HCT116 (cell line): ENCODE results near the gene LZTR1. TPM values are rescaled to one million over a fixed set of nuclear protein-coding genes. Genes with fewer than 3 reads are reported as not detected.

ENCODE experiments used
- ATAC-seq: fragments of 200-7000 bp; cut with Tn5 transposase; 2 replicates; pipeline ENCODE4 v1.9.1; 2020; ENCODE audit warnings: mild to moderate bottlenecking, moderate library complexity
- BruUV-seq: library from RNA; stranded (reverse); fragments of 400-500 nt; replicated peaks from 2 replicates; lab custom pipeline; 2021; lab: Mats Ljungman, UMichigan
- CTCF ChIA-PET: fragments of 300-600 bp; sonication (Branson Sonifier 250); formaldehyde crosslinking; loops from one replicate; lab custom pipeline; 2021; ENCODE audit warnings: antibody characterized with exemption; lab: Charles Lee
- POLR2A ChIA-PET: fragments of 300-600, 350-600 bp; sonication (Branson Sonifier 250); formaldehyde crosslinking; loops from one replicate; lab custom pipeline; 2021; ENCODE audit warnings: antibody characterized with exemption; lab: Charles Lee
- RAD21 ChIA-PET, 2 experiments: fragments of 300-600 bp; sonication (Branson Sonifier 250); formaldehyde crosslinking; loops; one replicate each; lab custom pipeline; 2023; ENCODE audit warnings: low total read pairs in 2 of 2; ENCODE audit not compliant: uncharacterized antibody in 2 of 2, unreplicated experiment in 2 of 2, low non-redundant PET in 1 of 2; lab: Charles Lee
- DNase-seq: peaks from one replicate; pipeline ENCODE4 v3.0.0-alpha.2; 2010; ENCODE audit warnings: low read depth, low spot score
- H2AFZ ChIP-seq: fragments of 200-600 bp; shearing (Covaris generic), sonication (generic); 2 replicates; pipeline ENCODE4 v1.6.1; 2017; ENCODE audit warnings: low read depth, mixed run types, mixed read lengths, antibody characterized with exemption, low read length; ENCODE audit not compliant: poor library complexity, severe bottlenecking
- H3K27ac ChIP-seq: 2 replicates; pipeline ENCODE4 v1.5.1; 2012; ENCODE audit warnings: low read depth, low read length
- H3K27me3 ChIP-seq: fragments of 200-600 bp; sonication (generic); 2 replicates; pipeline ENCODE4 v1.6.1; 2016; ENCODE audit warnings: mixed run types, low read length, mixed read lengths; ENCODE audit not compliant: insufficient read depth
- H3K36me3 ChIP-seq, 2 experiments: fragments of 200-500 bp in 1 of 2; fragments of 200-600 bp in 1 of 2; sonication (Bioruptor generic) in 1 of 2; sonication (generic) in 1 of 2; 2 replicates each; pipeline versions ENCODE4 v1.5.1 to v1.6.1; 2014 to 2016; ENCODE audit warnings: low read length in 2 of 2, inconsistent platforms in 1 of 2, mixed read lengths in 1 of 2, mixed run types in 1 of 2; ENCODE audit not compliant: insufficient read depth in 2 of 2, control insufficient read depth in 1 of 2
- H3K4me1 ChIP-seq, 2 experiments: fragments of 200-600 bp in 1 of 2; sonication (generic) in 1 of 2; 2 replicates each; pipeline versions ENCODE4 v1.5.1 to v1.6.1; 2012 to 2017; ENCODE audit warnings: low read length in 2 of 2, inconsistent platforms in 1 of 2, mild to moderate bottlenecking in 1 of 2, mixed read lengths in 1 of 2, mixed run types in 1 of 2, moderate library complexity in 1 of 2; ENCODE audit not compliant: insufficient read depth in 2 of 2, control insufficient read depth in 1 of 2
- H3K4me2 ChIP-seq: fragments of 200-600 bp; sonication (generic); 2 replicates; pipeline ENCODE4 v1.6.1; 2017; ENCODE audit warnings: mixed run types, low read length, mixed read lengths
- H3K4me3 ChIP-seq, 2 experiments: fragments of 200-600 bp in 1 of 2; sonication (generic) in 1 of 2; replicated peaks in 1 of 2; 2 replicates each; pipeline ENCODE4 v1.5.1; 2011 to 2016; ENCODE audit warnings: low read length in 2 of 2, control low read depth in 1 of 2, low read depth in 1 of 2, mild to moderate bottlenecking in 1 of 2, mixed read lengths in 1 of 2, mixed run types in 1 of 2
- H3K79me2 ChIP-seq: fragments of 200-600 bp; sonication (generic); 2 replicates; pipeline ENCODE4 v1.6.1; 2017; ENCODE audit warnings: mild to moderate bottlenecking, mixed run types, low read length, moderate library complexity, mixed read lengths; ENCODE audit not compliant: insufficient read depth
- H3K9ac ChIP-seq: fragments of 200-600 bp; sonication (generic); 2 replicates; pipeline ENCODE4 v1.6.1; 2016; ENCODE audit warnings: low read length, mixed read lengths
- H3K9me2 ChIP-seq: fragments of 200-600 bp; sonication (generic), shearing (Covaris generic); 2 replicates; pipeline ENCODE4 v1.6.1; 2017; ENCODE audit warnings: mixed run types, mild to moderate bottlenecking, moderate library complexity; ENCODE audit not compliant: insufficient read depth
- H3K9me3 ChIP-seq, 2 experiments: fragments of 200-500 bp in 1 of 2; fragments of 200-600 bp in 1 of 2; sonication (Bioruptor generic) in 1 of 2; sonication (generic) in 1 of 2; 2 replicates each; pipeline ENCODE4 v1.6.1; 2014 to 2017; ENCODE audit warnings: low read length in 2 of 2, mixed read lengths in 2 of 2, inconsistent platforms in 1 of 2, low read depth in 1 of 2, mild to moderate bottlenecking in 1 of 2, mixed run types in 1 of 2, moderate library complexity in 1 of 2; ENCODE audit not compliant: control insufficient read depth in 1 of 2, insufficient read depth in 1 of 2
- H4K20me1 ChIP-seq: fragments of 200-600 bp; sonication (generic), shearing (Covaris generic); 2 replicates; pipeline ENCODE4 v1.6.1; 2017; ENCODE audit warnings: mixed run types, mild to moderate bottlenecking, moderate library complexity; ENCODE audit not compliant: insufficient read depth
- CBX3 ChIP-seq: IDR thresholded peaks from 2 replicates; pipeline ENCODE4 v1.6.1; 2012; ENCODE audit warnings: low read depth
- CEBPB ChIP-seq: IDR thresholded peaks from 2 replicates; pipeline ENCODE4 v1.6.1; 2012; ENCODE audit warnings: low read depth
- ELF1 ChIP-seq: IDR thresholded peaks from 2 replicates; pipeline ENCODE4 v1.6.1; 2012; ENCODE audit warnings: low read depth, borderline replicate concordance
- EZH2 ChIP-seq: fragments of 200-600 bp; sonication (generic); IDR thresholded peaks from 2 replicates; pipeline ENCODE4 v1.6.1; 2017; ENCODE audit warnings: antibody characterized with exemption, mixed run types
- EZH2phosphoT487 ChIP-seq: fragments of 200-600 bp; IDR thresholded peaks from 2 replicates; pipeline ENCODE4 v1.6.1; 2018; ENCODE audit warnings: antibody characterized with exemption, borderline replicate concordance
- FOSL1 ChIP-seq: IDR thresholded peaks from 2 replicates; pipeline ENCODE4 v1.6.1; 2012; ENCODE audit warnings: low read depth
- JUND ChIP-seq: IDR thresholded peaks from 2 replicates; pipeline ENCODE4 v1.6.1; 2012
- MAX ChIP-seq: IDR thresholded peaks from 2 replicates; pipeline ENCODE4 v1.6.1; 2012
- POLR2A ChIP-seq: IDR thresholded peaks from 2 replicates; pipeline ENCODE4 v1.7.0; 2011; ENCODE audit warnings: borderline replicate concordance; ENCODE audit not compliant: insufficient read depth, insufficient read length; ENCODE audit errors: extremely low read depth
- POLR2AphosphoS5 ChIP-seq: IDR thresholded peaks from 2 replicates; pipeline ENCODE4 v1.6.1; 2011; ENCODE audit warnings: mild to moderate bottlenecking, low read depth, low read length, moderate library complexity
- RAD21 ChIP-seq: IDR thresholded peaks from 2 replicates; pipeline ENCODE4 v1.6.1; 2012; ENCODE audit warnings: low read depth, mild to moderate bottlenecking
- SIN3A ChIP-seq: IDR thresholded peaks from 2 replicates; pipeline ENCODE4 v1.6.1; 2012; ENCODE audit warnings: low read depth
- SRF ChIP-seq: IDR thresholded peaks from 2 replicates; pipeline ENCODE4 v1.6.1; 2012; ENCODE audit warnings: low read depth
- TCF7L2 ChIP-seq: IDR thresholded peaks from 2 replicates; pipeline ENCODE4 v1.7.0; 2011; ENCODE audit warnings: borderline replicate concordance, inconsistent platforms; ENCODE audit not compliant: insufficient read depth, insufficient read length; ENCODE audit errors: extremely low read depth
- YY1 ChIP-seq: IDR thresholded peaks from 2 replicates; pipeline ENCODE4 v1.6.1; 2011; ENCODE audit warnings: low read length, low read depth, moderate library complexity, mild to moderate bottlenecking; ENCODE audit not compliant: insufficient replicate concordance; ENCODE audit errors: extremely low read depth
- ZFX ChIP-seq: fragments of 450-650 bp; IDR thresholded peaks from 2 replicates; pipeline ENCODE4 v1.6.1; 2017
- ZNF274 ChIP-seq: fragments of 200-500 bp; sonication (Bioruptor generic); IDR thresholded peaks from 2 replicates; pipeline ENCODE4 v1.6.1; 2014; ENCODE audit warnings: mild to moderate bottlenecking, low read depth, low read length, inconsistent platforms
- intact Hi-C: fragments of 100-400 bp; cut with micrococcal nuclease; formaldehyde crosslinking; loops from 2 replicates; pipeline ENCODE4 v1.10.0; 2022
- total RNA-seq: library from RNA; stranded (reverse); gene quantifications from one replicate; pipeline ENCODE4 v1.2.1, GENCODE V29; 2021; ENCODE audit not compliant: unreplicated experiment
- TF ChIP-seq, protein P1 (sequence below): IDR thresholded peaks from 2 replicates; pipeline ENCODE4 v1.6.1; 2012; ENCODE audit warnings: low read depth
- TF ChIP-seq, protein P2 (sequence below): IDR thresholded peaks from 2 replicates; pipeline ENCODE4 v1.6.1; 2012

LZTR1 gene
- total RNA-seq, 1 experiment from 2014 or later, result 56.5 TPM

DNA sequence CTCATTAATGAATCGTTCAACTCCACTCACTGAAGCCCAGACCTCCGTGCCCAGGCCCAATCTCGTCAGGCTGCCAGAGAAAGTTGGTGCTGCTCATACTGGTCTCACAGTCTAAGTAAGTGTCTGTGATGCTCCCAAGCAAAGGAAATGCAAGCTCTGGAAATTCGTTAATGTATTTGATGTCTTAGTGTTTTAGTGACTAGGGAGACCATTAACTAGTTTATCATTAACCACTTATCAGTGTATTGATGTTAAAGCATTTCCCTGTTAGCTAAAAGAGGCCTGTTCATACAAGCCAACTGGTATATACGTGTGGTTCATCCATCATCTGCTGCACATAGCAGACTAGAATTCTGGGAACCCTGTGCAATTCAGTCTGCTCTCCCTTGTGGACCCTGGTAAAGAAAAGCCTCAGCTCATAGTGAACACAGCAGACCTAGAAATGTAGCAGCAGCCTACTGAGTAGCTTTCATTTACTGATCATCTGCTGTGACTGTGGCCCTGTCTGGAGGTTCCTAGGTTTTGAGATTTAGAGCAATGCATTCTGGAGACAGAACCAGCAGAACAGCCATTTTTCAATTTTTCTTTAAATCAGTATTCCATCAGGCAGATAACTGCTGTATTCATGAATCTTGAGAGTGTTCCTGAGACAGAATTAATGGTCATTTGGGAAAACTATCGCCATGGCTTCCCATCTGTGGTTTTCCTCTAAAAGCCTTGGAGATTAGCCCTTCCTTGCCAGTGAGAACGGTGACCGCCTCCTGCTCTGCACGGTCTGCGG, 30.8 kb upstream of the LZTR1 start:
- H3K27ac ChIP-seq, result no peak overlapping the region
- CTCF ChIA-PET, result interaction anchor here (1.0 kb wide), 1 partner anchor 147 kb away, joined by 3 read pairs; no protein-coding TSS in a partner anchor
- BruUV-seq, result TSS peak; percentile 35

DNA sequence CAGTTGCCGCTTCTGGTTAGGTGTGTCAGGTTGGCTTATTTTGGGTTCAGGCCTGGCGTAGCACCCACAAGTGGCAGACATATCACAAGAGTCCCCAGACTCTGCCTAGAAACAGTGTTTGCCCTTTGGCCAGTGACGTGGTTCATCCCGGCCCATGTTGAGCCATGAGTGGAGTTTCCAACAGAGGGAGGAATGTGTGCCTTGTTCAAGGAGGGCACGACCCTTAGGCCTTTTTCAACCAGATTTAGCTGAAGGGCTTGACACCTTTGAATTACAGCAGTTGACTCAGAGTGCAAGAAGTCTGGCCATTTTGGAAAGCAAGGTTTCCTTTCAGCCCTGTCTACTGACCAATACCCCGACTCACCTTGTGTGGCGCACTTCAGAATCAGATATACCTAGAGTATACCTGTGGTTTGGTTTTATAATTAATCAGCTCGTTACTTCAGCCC, 30.1 kb upstream of the LZTR1 start:
- Histone ChIP-seq H2AFZ (no peak overlapping the region), H3K27ac (no peak overlapping the region), H3K4me1 (peaks cover 7 to 29% of the 10 kb centered on the region in 2 experiments), H3K4me3 (no peak overlapping the region), H3K27me3 (no peaks in the 10 kb centered on the region), H4K20me1 (peaks cover 12% of the 10 kb centered on the region; the same call in 1 of the 2 replicates), H3K4me2 (no peak overlapping the region), H3K36me3 (peaks cover 25 to 43% of the 10 kb centered on the region in 2 experiments; a peak in 3 of 4 replicates), H3K9me2 (no peaks in the 10 kb centered on the region), H3K79me2 (peaks cover 76% of the 10 kb centered on the region), H3K9ac (no peak overlapping the region), H3K9me3 (no peaks in the 10 kb centered on the region)
- intact Hi-C loops, result no loop called here
- RAD21 ChIA-PET, result no interaction called here
- no TSS peak for BruUV-seq
- DNase-seq, result no peak
- ATAC-seq, result no peak
- CTCF ChIA-PET, result no interaction called here
- POLR2A ChIA-PET, result no interaction called here
- TF ChIP-seq ZFX, result no peak
- no peak for TF ChIP-seq CBX3
- no peak for TF ChIP-seq SRF
- no peak for TF ChIP-seq MAX
- TF ChIP-seq, protein P1, sequence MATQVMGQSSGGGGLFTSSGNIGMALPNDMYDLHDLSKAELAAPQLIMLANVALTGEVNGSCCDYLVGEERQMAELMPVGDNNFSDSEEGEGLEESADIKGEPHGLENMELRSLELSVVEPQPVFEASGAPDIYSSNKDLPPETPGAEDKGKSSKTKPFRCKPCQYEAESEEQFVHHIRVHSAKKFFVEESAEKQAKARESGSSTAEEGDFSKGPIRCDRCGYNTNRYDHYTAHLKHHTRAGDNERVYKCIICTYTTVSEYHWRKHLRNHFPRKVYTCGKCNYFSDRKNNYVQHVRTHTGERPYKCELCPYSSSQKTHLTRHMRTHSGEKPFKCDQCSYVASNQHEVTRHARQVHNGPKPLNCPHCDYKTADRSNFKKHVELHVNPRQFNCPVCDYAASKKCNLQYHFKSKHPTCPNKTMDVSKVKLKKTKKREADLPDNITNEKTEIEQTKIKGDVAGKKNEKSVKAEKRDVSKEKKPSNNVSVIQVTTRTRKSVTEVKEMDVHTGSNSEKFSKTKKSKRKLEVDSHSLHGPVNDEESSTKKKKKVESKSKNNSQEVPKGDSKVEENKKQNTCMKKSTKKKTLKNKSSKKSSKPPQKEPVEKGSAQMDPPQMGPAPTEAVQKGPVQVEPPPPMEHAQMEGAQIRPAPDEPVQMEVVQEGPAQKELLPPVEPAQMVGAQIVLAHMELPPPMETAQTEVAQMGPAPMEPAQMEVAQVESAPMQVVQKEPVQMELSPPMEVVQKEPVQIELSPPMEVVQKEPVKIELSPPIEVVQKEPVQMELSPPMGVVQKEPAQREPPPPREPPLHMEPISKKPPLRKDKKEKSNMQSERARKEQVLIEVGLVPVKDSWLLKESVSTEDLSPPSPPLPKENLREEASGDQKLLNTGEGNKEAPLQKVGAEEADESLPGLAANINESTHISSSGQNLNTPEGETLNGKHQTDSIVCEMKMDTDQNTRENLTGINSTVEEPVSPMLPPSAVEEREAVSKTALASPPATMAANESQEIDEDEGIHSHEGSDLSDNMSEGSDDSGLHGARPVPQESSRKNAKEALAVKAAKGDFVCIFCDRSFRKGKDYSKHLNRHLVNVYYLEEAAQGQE, result no peak
- no peak for TF ChIP-seq JUND
- no peak for TF ChIP-seq YY1
- no peak for TF ChIP-seq FOSL1
- TF ChIP-seq ZNF274, result no peak
- no peak for TF ChIP-seq EZH2phosphoT487

More for the DNA sequence above, 30.8 kb upstream of the LZTR1 start:
- H3K36me3 ChIP-seq, result peaks cover 25 to 43% of the 10 kb centered on the region in 2 experiments; a peak in 3 of 4 replicates
- TF ChIP-seq MAX (no peak), JUND (no peak), SIN3A (no peak), EZH2phosphoT487 (no peak), POLR2A (no peak), POLR2AphosphoS5 (no peak), ELF1 (no peak), CEBPB (no peak), EZH2 (no peak), RAD21 (no peak), TCF7L2 (no peak)
- TF ChIP-seq, protein P2, sequence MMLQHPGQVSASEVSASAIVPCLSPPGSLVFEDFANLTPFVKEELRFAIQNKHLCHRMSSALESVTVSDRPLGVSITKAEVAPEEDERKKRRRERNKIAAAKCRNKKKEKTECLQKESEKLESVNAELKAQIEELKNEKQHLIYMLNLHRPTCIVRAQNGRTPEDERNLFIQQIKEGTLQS, result no peak
- TF ChIP-seq, all 23 proteins: peak for 0
- H3K79me2 ChIP-seq, result peaks cover 82% of the 10 kb centered on the region
- intact Hi-C loops, result no loop called here
- no peak for ATAC-seq
- H2AFZ ChIP-seq, result no peak overlapping the region
- no peak overlapping the region for H3K4me3 ChIP-seq
- POLR2A ChIA-PET, result no interaction called here
- H3K9me3 ChIP-seq, result no peaks in the 10 kb centered on the region
- H3K9ac ChIP-seq, result no peak overlapping the region
- H4K20me1 ChIP-seq, result peaks cover 16% of the 10 kb centered on the region; the same call in 1 of the 2 replicates
- H3K4me2 ChIP-seq, result no peak overlapping the region
- H3K27me3 ChIP-seq, result no peaks in the 10 kb centered on the region
- H3K4me1 ChIP-seq, result peaks cover 7 to 30% of the 10 kb centered on the region in 2 experiments
- no peak for DNase-seq
- no peaks in the 10 kb centered on the region for H3K9me2 ChIP-seq
- RAD21 ChIA-PET, result no interaction called here
